HS-5 (cell line): ENCODE data around the gene SLC25A12.
"Not testable (repeated sequence)": the region's sequence is repeated elsewhere in the genome, so short reads cannot be mapped to it uniquely, and the experiment has no call there.

Source experiments
- DNase-seq: peaks from one replicate; pipeline ENCODE4 v3.0.0-alpha.2; 2012; ENCODE audit warnings: low read depth

The SLC25A12 gene

DNA sequence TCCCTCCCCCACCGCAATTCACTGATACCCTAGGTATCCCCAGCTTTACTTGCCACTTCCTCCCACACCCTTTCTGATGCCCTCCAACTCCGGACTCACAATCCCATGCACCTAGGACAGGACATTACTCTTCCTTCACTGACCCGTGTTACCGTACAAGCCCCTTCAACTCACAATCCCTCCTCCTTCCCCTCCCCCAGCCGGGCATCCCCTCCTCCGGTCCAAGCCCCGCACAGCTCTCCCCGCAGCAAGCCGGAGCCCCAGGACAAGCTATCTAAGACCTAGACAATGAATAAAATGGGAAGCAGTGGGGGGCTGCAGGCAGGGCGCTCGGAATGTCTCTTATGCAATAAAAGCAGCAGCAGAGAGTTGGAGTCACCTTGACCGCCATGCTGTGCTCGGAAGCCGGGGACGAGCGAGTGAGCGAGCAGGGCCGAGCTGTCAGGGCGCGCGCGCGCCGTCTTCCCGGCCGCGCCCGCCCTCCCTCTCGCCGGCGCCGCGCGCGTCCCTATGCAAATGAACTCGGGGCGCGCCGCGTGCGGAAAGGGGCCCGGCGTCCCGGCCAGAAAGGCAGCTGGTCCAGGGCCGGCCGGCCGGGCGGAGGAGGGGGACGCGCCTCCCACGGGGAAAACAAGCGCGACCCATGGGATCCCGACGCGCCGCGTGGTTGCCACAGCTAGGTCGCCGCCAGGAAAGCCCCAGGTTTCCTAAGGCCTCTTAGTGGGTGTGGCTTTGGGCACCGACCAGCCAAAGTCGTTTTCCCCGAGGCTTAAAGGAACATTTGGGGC lies at the start of gene SLC25A12:
Gene SLC25A12, minus strand, starts transcription at position 421 of the 788 bp plus-strand sequence. Its CDS starts 30 bp downstream, at position 391.
- DNase-seq = peak; percentile 44

GRCh38 chr2:171941316-171941699 lies 47.3 kb upstream of the SLC25A12 start:
- no peak for DNase-seq

- no peak for DNase-seq
Measured at GRCh38 chr2:171939743-171940071, 45.7 kb upstream of the SLC25A12 start.

DNA sequence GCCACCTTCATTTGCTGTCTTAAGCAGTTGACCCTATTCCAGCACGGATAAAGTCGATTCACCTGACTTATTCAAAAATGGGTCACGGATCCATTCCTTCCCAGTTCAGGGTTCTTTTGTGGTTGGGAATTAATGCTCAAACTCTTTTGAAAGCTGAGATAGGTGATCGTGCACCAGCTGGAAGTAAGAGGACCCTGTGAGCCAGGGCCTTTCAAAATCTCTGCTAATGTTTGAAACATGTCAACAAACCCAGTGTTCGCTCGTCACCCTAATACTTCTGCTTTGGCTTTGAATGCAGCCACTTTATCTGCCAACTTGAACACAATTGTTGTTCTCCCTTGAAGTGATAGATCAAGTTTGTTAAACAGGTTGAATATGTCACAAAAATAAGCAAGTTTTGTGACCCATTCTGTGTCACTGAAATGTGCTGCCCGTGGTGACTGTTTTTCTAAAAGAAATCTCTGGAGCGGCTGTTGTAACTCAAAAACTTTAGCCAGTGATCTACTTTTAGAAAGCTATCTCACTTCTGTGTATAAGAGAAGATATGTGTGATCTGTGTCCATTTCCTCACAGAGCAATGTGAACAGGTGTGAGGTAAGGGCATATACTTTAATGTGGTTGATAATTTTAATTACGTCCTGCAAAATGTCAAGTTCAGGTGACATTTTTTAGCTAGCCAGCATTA lies 45.2 kb upstream of the SLC25A12 start:
- no peak for DNase-seq

DNA sequence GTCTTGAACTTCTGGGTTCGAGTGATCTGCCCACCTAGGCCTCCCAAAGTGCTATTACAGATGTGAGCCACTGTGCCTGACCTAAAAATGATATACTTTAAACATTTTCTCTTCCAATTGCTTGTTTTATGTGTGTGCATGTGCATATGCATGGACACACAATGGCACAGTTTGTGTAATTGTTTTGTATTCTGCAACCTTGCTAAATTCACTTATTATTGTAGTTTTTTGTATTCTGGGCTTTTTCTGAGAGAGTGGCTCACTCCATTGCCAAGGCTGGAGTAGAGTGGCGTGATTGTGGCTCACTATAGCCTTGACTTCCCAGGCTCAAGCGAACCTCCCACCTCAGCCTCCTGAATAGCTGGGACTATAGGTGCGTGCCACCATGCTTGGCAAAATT lies 36.3 kb upstream of the SLC25A12 start:
- DNase-seq = no peak

- no peak for DNase-seq
Measured at GRCh38 chr2:171924170-171924942, 30.3 kb upstream of the SLC25A12 start.

- no peak for DNase-seq
Measured at GRCh38 chr2:171923206-171923605, 29.2 kb upstream of the SLC25A12 start.

DNA sequence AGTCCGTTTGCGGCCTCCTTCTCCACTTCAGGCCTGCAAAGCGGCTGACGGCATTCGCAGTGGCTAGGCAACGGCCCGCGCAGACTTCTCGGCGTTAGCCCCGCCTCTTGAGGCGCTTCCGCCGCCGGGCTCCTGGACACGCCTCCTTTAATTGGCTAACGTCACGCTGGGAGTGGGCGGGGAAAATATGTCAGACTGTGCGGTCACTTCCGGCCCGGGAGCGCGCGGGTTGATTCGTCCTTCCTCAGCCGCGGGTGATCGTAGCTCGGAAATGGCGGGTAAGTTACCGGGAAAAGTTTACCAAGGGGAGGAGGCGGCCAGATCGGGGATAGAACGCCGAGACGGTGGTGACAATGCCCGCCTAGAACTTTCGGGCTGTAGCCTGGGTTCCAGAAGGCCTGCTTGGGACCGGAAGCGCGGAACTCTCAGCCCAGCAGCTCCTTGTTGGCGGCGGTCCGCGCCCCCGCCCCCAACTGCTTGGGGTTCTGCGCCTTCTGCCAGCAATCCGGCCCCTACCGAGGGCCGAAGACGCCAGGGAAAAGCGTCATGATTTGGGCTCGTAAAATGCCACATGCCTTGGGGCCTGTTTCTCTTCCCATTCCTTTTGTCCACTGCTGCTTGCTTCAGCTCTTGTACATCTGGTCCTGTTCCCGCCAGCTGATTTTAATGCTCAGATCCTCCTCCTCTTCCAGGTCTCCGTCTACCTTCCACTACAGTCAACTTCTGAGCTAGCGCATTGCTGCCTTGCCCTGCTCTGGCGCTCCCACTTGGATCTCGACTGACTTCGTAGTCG lies 28.4 kb upstream of the SLC25A12 start, which contains the start of gene HAT1:
Gene HAT1, plus strand, starts transcription at position 232 of the 793 bp plus-strand sequence. Its CDS starts 40 bp downstream, at position 272.
- DNase-seq = peak; percentile 95

DNA sequence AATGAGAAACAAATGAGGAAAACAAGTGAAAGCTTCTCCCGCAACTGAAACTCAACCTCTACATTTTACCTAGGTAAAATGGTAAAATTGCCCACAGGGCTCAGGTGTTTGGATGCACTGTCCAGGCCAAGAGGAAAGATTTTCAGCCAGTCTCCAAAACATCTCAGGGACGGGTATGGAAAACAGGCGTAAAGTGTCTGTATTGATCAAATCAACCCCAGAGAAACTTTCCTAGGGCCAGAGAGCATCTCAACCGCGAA lies 27.9 kb upstream of the SLC25A12 start:
- no peak for DNase-seq

DNA sequence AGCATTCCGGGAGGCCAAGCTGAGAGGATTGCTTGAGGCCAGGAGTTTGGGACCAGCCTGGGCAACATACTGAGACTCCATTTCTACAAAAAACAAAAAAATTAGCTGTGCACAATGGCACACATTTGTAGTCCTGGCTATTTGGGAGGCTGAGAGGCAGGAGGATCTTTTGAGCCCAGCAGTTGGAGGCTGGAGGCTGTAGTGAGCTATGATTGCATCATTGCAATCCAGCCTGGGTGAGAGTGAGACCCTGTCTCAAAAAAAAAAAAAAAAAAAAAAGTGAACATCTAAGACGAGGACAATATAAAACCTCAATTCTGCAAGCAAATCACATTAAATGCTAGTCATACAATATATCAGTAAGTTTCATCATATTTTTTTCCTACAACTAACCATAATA lies 25.4 kb upstream of the SLC25A12 start:
- no peak for DNase-seq

DNA sequence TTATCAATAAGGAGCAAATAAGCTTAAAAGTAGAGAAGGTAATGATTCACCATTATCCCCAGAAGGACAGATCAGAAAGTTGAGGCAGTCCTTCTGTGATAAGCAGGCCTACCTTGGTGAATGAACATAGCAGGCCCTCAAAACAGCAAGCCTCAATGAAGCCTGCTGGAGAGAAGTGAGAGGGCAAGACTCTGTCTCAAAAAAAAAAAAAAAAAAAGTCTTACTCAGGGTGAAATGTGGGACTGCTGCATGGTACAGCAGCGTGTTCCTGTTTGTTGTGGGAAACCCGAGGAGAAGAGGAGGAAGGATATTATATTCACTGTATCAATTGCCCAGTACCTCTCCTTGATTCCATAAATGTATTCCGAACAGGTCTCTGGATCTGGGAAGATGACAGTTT lies 19.5 kb upstream of the SLC25A12 start:
- DNase-seq = no peak

- DNase-seq = no peak
Measured at GRCh38 chr2:171910494-171910893, 16.4 kb upstream of the SLC25A12 start.

- DNase-seq = no peak
Measured at GRCh38 chr2:171909266-171909665, 15.2 kb upstream of the SLC25A12 start.

GRCh38 chr2:171908235-171908634 lies 14.2 kb upstream of the SLC25A12 start:
- no peak for DNase-seq

- DNase-seq = no peak
Measured at GRCh38 chr2:171902840-171903420, 8.9 kb upstream of the SLC25A12 start.

GRCh38 chr2:171899623-171900282 lies 5.7 kb upstream of the SLC25A12 start:
- DNase-seq = not testable (repeated sequence)

- no peak for DNase-seq
Measured at GRCh38 chr2:171895786-171896185, 1.7 kb upstream of the SLC25A12 start.

GRCh38 chr2:171894612-171894947 lies 536 bp upstream of the SLC25A12 start:
- no peak for DNase-seq

DNA sequence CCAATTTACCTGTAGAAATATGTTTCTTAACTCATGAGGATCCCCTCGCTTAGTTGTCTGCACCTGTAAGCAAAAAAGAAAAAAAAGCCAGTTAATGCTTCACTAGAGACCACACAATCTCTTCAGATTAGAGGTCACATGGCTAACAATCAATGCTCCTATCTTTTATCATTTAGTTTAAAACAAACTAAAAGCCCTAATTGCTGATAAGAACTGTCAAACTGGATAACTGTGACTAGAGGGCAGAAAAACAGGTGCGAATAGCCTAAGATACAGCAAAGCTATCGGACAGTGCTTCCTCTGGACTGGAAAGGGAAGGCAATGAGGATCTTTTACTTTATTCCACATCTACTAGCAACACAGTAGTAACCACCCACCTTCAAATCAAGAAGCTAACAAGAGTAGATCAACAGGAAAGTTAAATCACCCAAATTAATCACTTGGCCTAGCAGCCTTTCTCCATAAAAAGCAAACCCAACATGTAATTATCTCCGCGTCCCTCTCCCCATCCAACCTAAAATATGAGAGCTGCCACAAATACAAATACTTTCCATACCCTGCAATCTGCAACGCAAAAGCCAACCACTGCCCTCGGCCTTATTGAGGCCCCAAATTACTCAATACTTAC lies 734 bp downstream of the SLC25A12 start:
- DNase-seq = no peak

DNA sequence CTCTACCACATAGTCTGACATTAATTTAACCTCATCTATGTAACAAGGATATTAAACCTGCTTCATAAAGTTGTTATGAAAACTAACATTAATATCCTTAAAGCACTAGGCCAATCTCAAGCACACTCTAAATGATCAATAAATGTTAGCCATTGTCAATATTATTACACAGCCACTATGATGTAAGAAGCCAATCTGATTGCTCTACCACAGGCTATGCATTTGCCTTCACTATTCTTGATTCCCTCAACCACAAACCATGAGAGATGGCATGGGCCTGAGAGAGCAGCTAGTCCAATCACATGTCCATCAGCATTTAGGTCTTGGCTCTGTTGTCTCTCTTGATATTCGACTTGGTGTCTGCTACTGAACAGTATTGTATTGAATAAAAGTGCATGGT lies 4.2 kb downstream of the SLC25A12 start:
- no peak for DNase-seq

- DNase-seq = no peak
Measured at GRCh38 chr2:171889333-171889732, 4.7 kb downstream of the SLC25A12 start.
